HG03521 (cell line): ENCODE results near the gene PLCB1.

Experiments
- ATAC-seq: cut with Tn5 transposase; IDR thresholded peaks from one replicate; pipeline ENCODE4 v1.9.1; 2021; ENCODE audit warnings: mild to moderate bottlenecking, moderate library complexity; ENCODE audit not compliant: unreplicated experiment

The PLCB1 gene

DNA sequence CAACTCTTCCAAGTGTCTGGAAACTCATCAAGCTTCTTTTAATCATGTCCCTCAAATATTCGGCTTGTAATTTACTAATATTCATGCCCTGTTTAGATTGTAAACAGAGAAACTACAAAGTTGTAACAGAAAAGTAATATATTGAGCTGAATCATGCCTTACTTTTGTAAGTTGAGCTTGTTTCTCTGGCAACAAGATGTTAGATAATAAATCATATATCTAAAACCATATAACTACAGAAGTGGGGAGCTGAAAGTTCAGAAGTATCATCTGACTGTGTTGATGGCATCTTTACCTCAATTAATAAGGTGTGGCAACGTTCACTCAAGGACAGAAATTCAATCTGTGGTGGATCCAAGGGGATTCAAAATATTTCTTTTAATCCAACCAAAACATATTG is 263.9 kb downstream of the PLCB1 start:
- no peak for ATAC-seq

DNA sequence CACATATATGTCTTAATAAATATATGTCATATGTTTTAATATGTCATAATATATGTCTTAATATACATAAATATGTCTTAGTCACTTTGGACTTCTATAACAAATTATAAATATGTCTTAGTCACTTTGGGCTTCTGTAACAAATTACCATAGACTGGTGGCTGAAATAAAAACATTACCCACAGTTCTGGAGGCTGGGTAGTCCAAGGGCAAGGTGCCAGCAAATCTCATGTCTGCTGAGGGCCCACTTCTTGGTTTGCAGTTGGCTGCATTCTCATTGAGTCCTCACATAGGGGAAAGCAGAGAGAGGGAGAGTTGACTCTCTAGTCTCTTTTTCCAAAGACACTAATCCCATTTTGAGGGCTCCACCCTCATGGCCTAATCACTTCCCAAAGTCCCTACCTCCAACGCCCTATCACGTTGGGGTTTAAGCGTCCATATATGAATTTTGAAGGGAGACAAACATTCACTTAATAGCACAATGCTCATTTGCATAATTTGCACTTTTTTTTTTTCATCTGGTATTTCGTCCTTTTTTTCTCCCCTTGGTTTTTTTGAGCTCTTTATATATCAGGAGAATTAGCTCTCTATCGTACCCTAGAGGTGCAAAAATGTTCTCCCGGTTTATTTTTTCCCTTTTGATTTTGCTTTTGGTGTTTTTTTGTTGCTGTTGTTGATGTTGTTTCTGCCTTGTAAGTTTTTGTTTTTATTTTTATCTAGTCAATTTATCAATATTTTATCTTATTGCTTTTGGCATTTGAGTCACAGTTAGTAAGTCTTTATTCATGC is 266.4 kb downstream of the PLCB1 start:
- ATAC-seq, result no peak

DNA sequence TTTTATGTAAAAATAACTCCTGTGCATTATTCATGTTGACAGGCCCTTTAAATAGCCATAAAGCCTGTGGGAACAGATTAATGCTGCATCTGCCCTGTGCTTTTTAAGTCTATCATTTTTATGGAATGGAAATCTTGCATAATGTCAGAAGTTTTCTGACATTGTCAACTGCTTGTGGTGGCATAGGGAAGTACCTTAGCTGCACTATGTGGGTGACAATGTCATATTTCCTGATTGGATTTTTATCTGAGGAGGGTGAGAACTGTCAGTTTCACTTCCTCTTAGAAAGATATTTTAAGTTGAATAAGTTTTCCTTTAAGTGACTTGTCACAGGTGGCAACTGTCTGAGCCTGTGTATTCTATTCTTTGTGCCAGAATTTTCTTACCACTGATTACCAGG is 267.9 kb downstream of the PLCB1 start:
- peak; percentile 98 for ATAC-seq

GRCh38 chr20:8400486-8400885 is 268.4 kb downstream of the PLCB1 start:
- ATAC-seq, result no peak

GRCh38 chr20:8401556-8401955 is 269.5 kb downstream of the PLCB1 start:
- ATAC-seq, result no peak

- ATAC-seq, result no peak
Measured at GRCh38 chr20:8402798-8403197, 270.7 kb downstream of the PLCB1 start.

- ATAC-seq, result no peak
Measured at GRCh38 chr20:8404912-8405635, 273.0 kb downstream of the PLCB1 start.

GRCh38 chr20:8406391-8406790 is 274.3 kb downstream of the PLCB1 start:
- no peak for ATAC-seq

GRCh38 chr20:8408587-8409307 is 276.7 kb downstream of the PLCB1 start:
- no peak for ATAC-seq

- no peak for ATAC-seq
Measured at GRCh38 chr20:8413691-8414090, 281.6 kb downstream of the PLCB1 start.

- no peak for ATAC-seq
Measured at GRCh38 chr20:8414586-8415274, 282.7 kb downstream of the PLCB1 start.

DNA sequence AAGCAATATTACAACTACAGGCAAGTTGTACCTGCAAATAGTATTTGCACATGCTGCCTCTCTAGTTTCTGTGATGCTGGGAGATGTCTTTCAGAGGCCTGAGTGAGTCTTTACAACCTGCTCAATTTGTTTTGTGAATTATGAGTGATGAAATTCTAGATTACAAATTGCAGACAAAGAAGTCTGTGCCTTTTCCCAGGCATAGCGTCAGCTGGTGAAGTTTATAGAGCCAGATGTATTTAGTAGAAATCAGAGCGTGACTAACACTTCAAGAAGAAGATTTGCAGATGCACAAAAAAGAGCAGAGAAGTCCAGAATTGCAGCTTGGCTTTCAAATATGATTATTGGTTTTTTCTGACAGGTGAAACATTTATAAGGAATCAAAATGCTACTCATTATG is 289.9 kb downstream of the PLCB1 start:
- ATAC-seq, result no peak

- ATAC-seq, result no peak
Measured at GRCh38 chr20:8423482-8423881, 291.4 kb downstream of the PLCB1 start.

- no peak for ATAC-seq
Measured at GRCh38 chr20:8424010-8424409, 291.9 kb downstream of the PLCB1 start.

GRCh38 chr20:8425016-8425415 is 292.9 kb downstream of the PLCB1 start:
- no peak for ATAC-seq

DNA sequence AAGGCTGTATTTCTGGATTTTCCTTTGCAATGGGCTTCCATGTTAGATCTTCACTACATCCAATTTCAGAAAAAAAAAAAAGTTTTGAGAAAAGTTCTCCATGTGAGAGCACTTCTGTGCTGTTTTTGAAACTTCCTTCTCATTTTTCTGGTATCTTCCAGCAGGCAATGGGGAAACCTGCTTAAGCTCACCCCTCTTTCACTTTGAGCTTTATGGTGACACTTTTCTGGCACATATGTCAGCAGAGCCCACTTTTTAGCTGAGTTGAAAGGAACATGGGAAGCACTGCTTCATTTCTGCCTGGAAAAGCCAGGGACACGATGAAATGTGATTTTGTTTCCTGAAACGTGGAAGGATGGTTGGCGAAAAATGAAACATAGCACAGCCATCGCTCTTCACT is 293.7 kb downstream of the PLCB1 start:
- no peak for ATAC-seq

- ATAC-seq, result no peak
Measured at GRCh38 chr20:8427419-8428040, 295.5 kb downstream of the PLCB1 start.

DNA sequence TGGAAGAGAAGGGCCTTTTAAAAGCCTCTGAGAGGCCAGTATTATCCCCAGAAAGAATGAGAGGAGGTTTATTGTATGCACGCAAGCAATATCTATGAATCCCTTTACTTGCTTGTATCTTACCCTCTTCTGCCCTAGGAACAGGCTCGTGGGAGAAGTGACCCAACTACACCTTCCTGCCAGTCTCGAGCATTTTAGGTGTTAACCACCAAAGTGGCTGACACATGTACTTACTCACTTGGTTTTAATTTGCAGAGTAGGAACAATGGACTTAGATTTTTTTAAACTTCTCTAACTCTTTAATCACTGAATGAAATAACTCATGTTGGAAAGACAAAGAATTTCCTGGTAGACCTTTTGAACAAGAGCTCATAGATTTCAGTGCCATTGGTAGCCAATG is 296.9 kb downstream of the PLCB1 start:
- no peak for ATAC-seq

DNA sequence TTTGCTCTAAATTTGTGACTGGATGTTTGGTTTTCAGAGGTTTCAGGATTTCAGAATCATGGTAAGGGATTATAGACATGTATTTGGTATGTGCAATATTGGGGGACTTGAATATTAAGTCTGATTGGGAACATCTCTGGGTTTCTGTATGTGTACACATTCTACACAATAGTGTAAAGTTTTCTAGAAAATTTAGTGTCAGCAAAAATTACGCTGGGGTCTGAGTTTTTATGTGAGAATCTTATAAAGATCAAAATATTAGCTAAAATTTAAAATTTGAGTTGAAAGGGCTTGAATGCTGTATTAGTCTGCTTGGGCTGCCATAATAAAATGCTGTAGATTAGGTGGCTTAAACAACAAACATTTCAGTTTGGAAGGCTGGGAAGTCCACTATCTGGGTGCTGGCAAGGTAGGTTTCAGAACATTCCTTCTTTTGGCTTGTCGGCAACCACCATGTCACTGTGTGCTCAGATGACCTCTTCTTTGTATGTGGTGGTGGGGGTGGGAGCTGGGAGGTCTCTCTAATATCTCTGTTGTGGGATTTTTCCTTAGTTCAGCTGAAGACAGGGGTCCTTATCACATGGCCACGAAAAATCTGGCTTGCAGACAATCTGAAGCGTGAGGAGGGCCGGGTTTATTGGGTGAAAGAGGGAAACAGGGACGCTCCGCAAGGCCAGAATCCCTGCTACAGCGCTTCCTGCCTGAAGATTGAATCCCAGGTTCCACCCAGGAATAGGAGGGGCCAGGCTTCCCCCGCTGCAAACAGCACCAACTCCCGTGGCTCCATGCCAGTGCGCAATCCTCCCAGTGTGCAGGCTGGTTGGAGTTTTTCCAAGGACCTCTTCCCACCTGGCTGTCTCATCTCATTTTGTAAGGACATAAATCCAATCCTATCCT is 299.7 kb downstream of the PLCB1 start:
- ATAC-seq, result no peak
